ENCODE results near the gene PFDN5. TPM values are rescaled to one million over a fixed set of nuclear protein-coding genes. Genes with fewer than 3 reads are reported as not detected.

PFDN5 gene
- total and polyA plus RNA-seq, 10 of the 15 experiments (the other 5 are each of a cell fraction or from before 2014, with no cell fraction given) = 300 to 1,596 (median 495) TPM

- TF ChIP-seq CUX1 (IDR thresholded peaks at IDR 0.05; ENCODE audit: insufficient replicate concordance, low read depth, low read length) (no peak), POU2F2 (IDR thresholded peaks at IDR 0.05; ENCODE audit: borderline replicate concordance, low read depth, low read length) (peak; percentile 63; the same call in 1 of the 3 replicates), CHD2 (IDR thresholded peaks at IDR 0.05; ENCODE audit: borderline replicate concordance, low read depth, low read length) (0 out of 2 replicates have a peak, but pooled peaks have one; percentile 73), ELK1 (IDR thresholded peaks at IDR 0.05; ENCODE audit: low read depth, low read length) (no peak; the same call in 1 of the 2 replicates), RELA (IDR thresholded peaks at IDR 0.05; ENCODE audit: borderline replicate concordance, partially characterized antibody) (peak; percentile 39), MTA2 (IDR thresholded peaks at IDR 0.05; ENCODE audit: low read depth) (no peak), MYC (IDR thresholded peaks at IDR 0.05; ENCODE audit: insufficient read depth, insufficient read length, insufficient replicate concordance, low read length, severe bottlenecking) (no peak), NFYA (IDR thresholded peaks at IDR 0.05; ENCODE audit: borderline replicate concordance, low read depth, low read length) (no peak), SRF (IDR thresholded peaks at IDR 0.05; ENCODE audit: low read depth in 2 of 2, low read length in 2 of 2) (0 out of 4 replicates have a peak, but pooled peaks of 1 of the 2 experiments have one; percentile 37), EGR1 (IDR thresholded peaks at IDR 0.05; ENCODE audit: borderline replicate concordance in 1 of 2, low read depth in 2 of 2, low read length in 2 of 2) (peak in 1 of 2 experiments; percentile 48; a peak in 1 of 3 replicates), RFX5 (IDR thresholded peaks at IDR 0.05; ENCODE audit: low read depth, low read length) (peak; percentile 32; the same call in 1 of the 2 replicates), TCF3 (IDR thresholded peaks at IDR 0.05; ENCODE audit: borderline replicate concordance, insufficient read depth, low read depth, low read length) (no peak), ZBTB40 (IDR thresholded peaks at IDR 0.05; ENCODE audit: borderline replicate concordance) (no peak), MAX (IDR thresholded peaks at IDR 0.05; ENCODE audit: low read depth, low read length) (peak; percentile 61)
Observed at GRCh38 chr12:53324779-53325510, 29.6 kb downstream of the PFDN5 start (continued).

All from GM12878 (cell line).